Smooth muscle cell (in vitro differentiated cells): ENCODE measurements around the gene KIF1B. TPM values are rescaled to one million over a fixed set of nuclear protein-coding genes. Genes with fewer than 3 reads are reported as not detected.

Source experiments
- DNase-seq: peaks from one replicate; lab custom pipeline; 2025; ENCODE audit not compliant: unreplicated experiment; lab: John Stamatoyannopoulos, UW
- H2AFZ ChIP-seq: fragments of 200-600 bp; sonication (generic); 2 replicates; pipeline ENCODE4 v1.6.0; 2016; ENCODE audit warnings: antibody characterized with exemption, low read depth, mild to moderate bottlenecking
- H3F3A ChIP-seq: fragments of 200-600 bp; sonication (generic); 2 replicates; pipeline ENCODE4 v1.6.0; 2017; ENCODE audit warnings: antibody characterized with exemption, low read depth
- H3K27ac ChIP-seq: fragments of 200-600 bp; sonication (generic); 2 replicates; pipeline ENCODE4 v1.5.1; 2016; ENCODE audit warnings: low read depth, mild to moderate bottlenecking
- H3K27me3 ChIP-seq: fragments of 200-600 bp; sonication (generic); 2 replicates; pipeline ENCODE4 v1.6.1; 2016; ENCODE audit warnings: low read depth, mild to moderate bottlenecking
- H3K36me3 ChIP-seq: fragments of 200-600 bp; sonication (generic); 2 replicates; pipeline ENCODE4 v1.5.1; 2016; ENCODE audit warnings: low read depth
- H3K4me1 ChIP-seq: fragments of 200-600 bp; sonication (generic); 2 replicates; pipeline ENCODE4 v1.5.1; 2016; ENCODE audit warnings: low read depth
- H3K4me2 ChIP-seq: fragments of 200-600 bp; sonication (generic); 2 replicates; pipeline ENCODE4 v1.6.0; 2016; ENCODE audit warnings: mild to moderate bottlenecking
- H3K4me3 ChIP-seq: fragments of 200-600 bp; sonication (generic); 2 replicates; pipeline ENCODE4 v1.5.1; 2016; ENCODE audit warnings: mild to moderate bottlenecking
- H3K79me2 ChIP-seq: fragments of 200-600 bp; sonication (generic); 2 replicates; pipeline ENCODE4 v1.6.0; 2016; ENCODE audit warnings: low read depth, mild to moderate bottlenecking
- H3K9ac ChIP-seq: fragments of 200-600 bp; sonication (generic); 2 replicates; pipeline ENCODE4 v1.6.0; 2016; ENCODE audit warnings: low read depth
- H3K9me3 ChIP-seq: fragments of 200-600 bp; sonication (generic); replicated peaks from 2 replicates; pipeline ENCODE4 v1.5.1; 2016; ENCODE audit warnings: low read depth
- H4K20me1 ChIP-seq: fragments of 200-600 bp; sonication (generic); 2 replicates; pipeline ENCODE4 v1.6.0; 2016; ENCODE audit warnings: low read depth
- CTCF ChIP-seq: fragments of 200-600 bp; sonication (generic); IDR thresholded peaks from 2 replicates; pipeline ENCODE4 v1.5.1; 2017; ENCODE audit warnings: borderline replicate concordance, mild to moderate bottlenecking, antibody characterized with exemption; ENCODE audit not compliant: insufficient read depth, poor library complexity, severe bottlenecking
- WGBS: methylation state at CpG from one replicate; pipeline ENCODE4 v1.1.7; 2016; ENCODE audit warnings: low lambda C conversion rate; 5-methylcytosine and 5-hydroxymethylcytosine counted together
- polyA plus RNA-seq: library from polyadenylated mRNA; unstranded; fragments of >200 nt; fragmentation: Nextera tagmentation; extraction: Ambion mirVana; gene quantifications from 2 replicates; pipeline ENCODE4 v1.2.1, GENCODE V29; 2016
- total RNA-seq: library from RNA; depleted of rRNA; stranded (reverse); fragments of >200 nt; gene quantifications from 2 replicates; pipeline ENCODE4 v1.2.3, GENCODE V29; 2014

The KIF1B gene
- total and polyA plus RNA-seq, 2 experiments from 2014 or later: 9.1 to 29.6 TPM

- Histone ChIP-seq H3K9me3 (no peaks in the 10 kb centered on the region), H3K27me3 (no peaks in the 10 kb centered on the region), H3K4me2 (no peak overlapping the region), H3F3A (no peaks in the 10 kb centered on the region), H2AFZ (no peak overlapping the region), H3K79me2 (no peaks in the 10 kb centered on the region), H3K27ac (no peak overlapping the region), H3K36me3 (peaks cover 25% of the 10 kb centered on the region), H3K4me3 (no peak overlapping the region), H4K20me1 (peaks cover 24% of the 10 kb centered on the region), H3K4me1 (no peaks in the 10 kb centered on the region), H3K9ac (no peak overlapping the region)
- WGBS: 88% methylated on average over 5 of the region's 5 CpGs
- no peak for DNase-seq
- no peak for TF ChIP-seq CTCF
These were observed 68.5 kb downstream of the KIF1B start for GRCh38 chr1:10278880-10279279.

- H3F3A ChIP-seq: no peaks in the 10 kb centered on the region
- peaks cover 17% of the 10 kb centered on the region for H4K20me1 ChIP-seq
- no peaks in the 10 kb centered on the region for H3K9me3 ChIP-seq
- no peak for DNase-seq
- no peaks in the 10 kb centered on the region for H3K4me1 ChIP-seq
- no peak for TF ChIP-seq CTCF
- H2AFZ ChIP-seq: no peak overlapping the region
- no peaks in the 10 kb centered on the region for H3K79me2 ChIP-seq
- no peak overlapping the region for H3K4me3 ChIP-seq
- H3K9ac ChIP-seq: no peak overlapping the region
- 95% methylated on average over 3 of the region's 3 CpGs for WGBS
- H3K27ac ChIP-seq: peak overlapping the region; percentile 33
- H3K27me3 ChIP-seq: no peaks in the 10 kb centered on the region
- H3K36me3 ChIP-seq: peaks cover 25% of the 10 kb centered on the region
- H3K4me2 ChIP-seq: no peak overlapping the region
These were observed 70.3 kb downstream of the KIF1B start for GRCh38 chr1:10280439-10281350.

- Histone ChIP-seq H3K9ac (no peak overlapping the region), H3K36me3 (peaks cover 6% of the 10 kb centered on the region)
- no peak for TF ChIP-seq CTCF
These were observed 73.1 kb downstream of the KIF1B start for GRCh38 chr1:10283318-10283984.

More at GRCh38 chr1:10283318-10283984, 73.1 kb downstream of the KIF1B start:
- no peak overlapping the region for H2AFZ ChIP-seq
- DNase-seq: no peak
- no peaks in the 10 kb centered on the region for H3F3A ChIP-seq
- no peak overlapping the region for H3K4me3 ChIP-seq
- no peaks in the 10 kb centered on the region for H3K9me3 ChIP-seq
- no peak overlapping the region for H3K27ac ChIP-seq
- no peaks in the 10 kb centered on the region for H3K27me3 ChIP-seq
- no peak overlapping the region for H3K4me2 ChIP-seq
- no peaks in the 10 kb centered on the region for H3K4me1 ChIP-seq
- H3K79me2 ChIP-seq: no peaks in the 10 kb centered on the region
- WGBS: 89% methylated on average over 3 of the region's 3 CpGs
- peaks cover 17% of the 10 kb centered on the region for H4K20me1 ChIP-seq
